Measurements from ENCODE around the gene FZD2.

DNA sequence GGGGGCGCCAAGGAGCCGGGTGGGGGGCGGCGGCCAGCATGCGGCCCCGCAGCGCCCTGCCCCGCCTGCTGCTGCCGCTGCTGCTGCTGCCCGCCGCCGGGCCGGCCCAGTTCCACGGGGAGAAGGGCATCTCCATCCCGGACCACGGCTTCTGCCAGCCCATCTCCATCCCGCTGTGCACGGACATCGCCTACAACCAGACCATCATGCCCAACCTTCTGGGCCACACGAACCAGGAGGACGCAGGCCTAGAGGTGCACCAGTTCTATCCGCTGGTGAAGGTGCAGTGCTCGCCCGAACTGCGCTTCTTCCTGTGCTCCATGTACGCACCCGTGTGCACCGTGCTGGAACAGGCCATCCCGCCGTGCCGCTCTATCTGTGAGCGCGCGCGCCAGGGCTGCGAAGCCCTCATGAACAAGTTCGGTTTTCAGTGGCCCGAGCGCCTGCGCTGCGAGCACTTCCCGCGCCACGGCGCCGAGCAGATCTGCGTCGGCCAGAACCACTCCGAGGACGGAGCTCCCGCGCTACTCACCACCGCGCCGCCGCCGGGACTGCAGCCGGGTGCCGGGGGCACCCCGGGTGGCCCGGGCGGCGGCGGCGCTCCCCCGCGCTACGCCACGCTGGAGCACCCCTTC is 484 bp downstream of the FZD2 start:
- TF ChIP-seq BHLHE40 (IDR thresholded peaks at IDR 0.05; ENCODE audit: low read depth, low read length) (no peak), CTCF (IDR thresholded peaks at IDR 0.05) (no peak), POLR2A (IDR thresholded peaks at IDR 0.05; ENCODE audit: low read length) (0 out of 2 replicates have a peak, but pooled peaks have one; percentile 17), POLR2AphosphoS2 (conservative IDR thresholded peaks at IDR 0.05; ENCODE audit: low read length) (no peak), ESRRA (IDR thresholded peaks at IDR 0.05; ENCODE audit: borderline replicate concordance, low read length) (no peak), HDAC2 (IDR thresholded peaks at IDR 0.05) (no peak), RARB (CRISPR knock-in tag; IDR thresholded peaks at IDR 0.05) (no peak), TP53 (CRISPR knock-in tag; IDR thresholded peaks at IDR 0.05) (no peak), ZFP36 (IDR thresholded peaks at IDR 0.05; ENCODE audit: borderline replicate concordance, partially characterized antibody) (no peak), HMGXB4 (CRISPR knock-in tag; IDR thresholded peaks at IDR 0.05; ENCODE audit: borderline replicate concordance) (no peak), RAD21 (conservative IDR thresholded peaks at IDR 0.05 in 1 of 2, IDR thresholded peaks at IDR 0.05 in 1 of 2) (no peak), REST (IDR thresholded peaks at IDR 0.05) (no peak), HOXA7 (CRISPR knock-in tag; IDR thresholded peaks at IDR 0.05) (no peak)
- TF ChIP-seq, protein P1, sequence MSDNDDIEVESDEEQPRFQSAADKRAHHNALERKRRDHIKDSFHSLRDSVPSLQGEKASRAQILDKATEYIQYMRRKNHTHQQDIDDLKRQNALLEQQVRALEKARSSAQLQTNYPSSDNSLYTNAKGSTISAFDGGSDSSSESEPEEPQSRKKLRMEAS (IDR thresholded peaks at IDR 0.05): peak; percentile 58; the same call in 1 of the 2 replicates

Measured in A549 (cell line).